ENCODE results near the gene XRN2.

The XRN2 gene

GRCh38 chr20:21303061-21303871 is at the start of gene XRN2:
Gene XRN2 (plus strand): TSS chr20:21303331. CDS start chr20:21303399, 68 bp downstream.
- Histone ChIP-seq H3K36me3 (ENCODE audit: control insufficient read depth, insufficient read depth, low read length) (no peaks in the 10 kb centered on the region), H3K4me1 (ENCODE audit: control insufficient read depth, insufficient read depth, low read length) (peaks cover 4% of the 10 kb centered on the region), H3K4me3 (ENCODE audit: low read length) (peak within 1 kb of the TSS; percentile 44), H3K9me3 (ENCODE audit: control insufficient read depth, low read length) (no peaks in the 10 kb centered on the region), H3K9ac (ENCODE audit: low read length) (peak within 1 kb of the TSS; percentile 68), H3K27me3 (ENCODE audit: control insufficient read depth, insufficient read depth, low read length) (peaks cover 3% of the 10 kb centered on the region)

GRCh38 chr20:21257192-21257591 is 45.9 kb upstream of the XRN2 start:
- Histone ChIP-seq H3K9me3 (ENCODE audit: control insufficient read depth, low read length) (no peaks in the 10 kb centered on the region), H3K9ac (ENCODE audit: low read length) (no peak overlapping the region), H3K4me1 (ENCODE audit: control insufficient read depth, insufficient read depth, low read length) (no peaks in the 10 kb centered on the region), H3K36me3 (ENCODE audit: control insufficient read depth, insufficient read depth, low read length) (no peaks in the 10 kb centered on the region), H3K4me3 (ENCODE audit: low read length) (no peak overlapping the region), H3K27me3 (ENCODE audit: control insufficient read depth, insufficient read depth, low read length) (no peaks in the 10 kb centered on the region)

- Histone ChIP-seq H3K36me3 (ENCODE audit: control insufficient read depth, insufficient read depth, low read length) (no peaks in the 10 kb centered on the region), H3K9ac (ENCODE audit: low read length) (no peak overlapping the region), H3K4me1 (ENCODE audit: control insufficient read depth, insufficient read depth, low read length) (no peaks in the 10 kb centered on the region), H3K4me3 (ENCODE audit: low read length) (no peak overlapping the region), H3K9me3 (ENCODE audit: control insufficient read depth, low read length) (no peaks in the 10 kb centered on the region), H3K27me3 (ENCODE audit: control insufficient read depth, insufficient read depth, low read length) (no peaks in the 10 kb centered on the region)
Observed at GRCh38 chr20:21258411-21258810, 44.7 kb upstream of the XRN2 start.

GRCh38 chr20:21259346-21259745 is 43.8 kb upstream of the XRN2 start:
- Histone ChIP-seq H3K9ac (ENCODE audit: low read length) (no peak overlapping the region), H3K4me3 (ENCODE audit: low read length) (no peak overlapping the region), H3K4me1 (ENCODE audit: control insufficient read depth, insufficient read depth, low read length) (no peaks in the 10 kb centered on the region)

GRCh38 chr20:21262812-21263211 is 40.3 kb upstream of the XRN2 start:
- no peak overlapping the region for H3K9ac ChIP-seq (ENCODE audit: low read length)
- H3K36me3 ChIP-seq (ENCODE audit: control insufficient read depth, insufficient read depth, low read length) = no peaks in the 10 kb centered on the region
- no peaks in the 10 kb centered on the region for H3K4me1 ChIP-seq (ENCODE audit: control insufficient read depth, insufficient read depth, low read length)
- no peak overlapping the region for H3K4me3 ChIP-seq (ENCODE audit: low read length)
- no peaks in the 10 kb centered on the region for H3K27me3 ChIP-seq (ENCODE audit: control insufficient read depth, insufficient read depth, low read length)
- H3K9me3 ChIP-seq (ENCODE audit: control insufficient read depth, low read length) = no peaks in the 10 kb centered on the region

More at GRCh38 chr20:21259346-21259745, 43.8 kb upstream of the XRN2 start:
- no peaks in the 10 kb centered on the region for H3K36me3 ChIP-seq (ENCODE audit: control insufficient read depth, insufficient read depth, low read length)
- no peaks in the 10 kb centered on the region for H3K9me3 ChIP-seq (ENCODE audit: control insufficient read depth, low read length)
- no peaks in the 10 kb centered on the region for H3K27me3 ChIP-seq (ENCODE audit: control insufficient read depth, insufficient read depth, low read length)

GRCh38 chr20:21265261-21266190 is 37.6 kb upstream of the XRN2 start:
- no peaks in the 10 kb centered on the region for H3K9me3 ChIP-seq (ENCODE audit: control insufficient read depth, low read length)
- no peaks in the 10 kb centered on the region for H3K27me3 ChIP-seq (ENCODE audit: control insufficient read depth, insufficient read depth, low read length)
- no peaks in the 10 kb centered on the region for H3K36me3 ChIP-seq (ENCODE audit: control insufficient read depth, insufficient read depth, low read length)
- no peak overlapping the region for H3K4me3 ChIP-seq (ENCODE audit: low read length)
- no peak overlapping the region for H3K9ac ChIP-seq (ENCODE audit: low read length)
- no peaks in the 10 kb centered on the region for H3K4me1 ChIP-seq (ENCODE audit: control insufficient read depth, insufficient read depth, low read length)

GRCh38 chr20:21266191-21266536 is 37.0 kb upstream of the XRN2 start:
- H3K4me1 ChIP-seq (ENCODE audit: control insufficient read depth, insufficient read depth, low read length) = no peaks in the 10 kb centered on the region
- H3K36me3 ChIP-seq (ENCODE audit: control insufficient read depth, insufficient read depth, low read length) = no peaks in the 10 kb centered on the region
- H3K27me3 ChIP-seq (ENCODE audit: control insufficient read depth, insufficient read depth, low read length) = no peaks in the 10 kb centered on the region
- no peak overlapping the region for H3K4me3 ChIP-seq (ENCODE audit: low read length)
- no peaks in the 10 kb centered on the region for H3K9me3 ChIP-seq (ENCODE audit: control insufficient read depth, low read length)
- H3K9ac ChIP-seq (ENCODE audit: low read length) = no peak overlapping the region

- Histone ChIP-seq H3K4me1 (ENCODE audit: control insufficient read depth, insufficient read depth, low read length) (no peaks in the 10 kb centered on the region), H3K9ac (ENCODE audit: low read length) (no peak overlapping the region), H3K27me3 (ENCODE audit: control insufficient read depth, insufficient read depth, low read length) (peaks cover 5% of the 10 kb centered on the region), H3K36me3 (ENCODE audit: control insufficient read depth, insufficient read depth, low read length) (no peaks in the 10 kb centered on the region), H3K9me3 (ENCODE audit: control insufficient read depth, low read length) (no peaks in the 10 kb centered on the region), H3K4me3 (ENCODE audit: low read length) (no peak overlapping the region)
Observed at GRCh38 chr20:21269772-21270171, 33.4 kb upstream of the XRN2 start.

GRCh38 chr20:21270806-21271205 is 32.3 kb upstream of the XRN2 start:
- H3K4me3 ChIP-seq (ENCODE audit: low read length) = no peak overlapping the region
- H3K9ac ChIP-seq (ENCODE audit: low read length) = no peak overlapping the region
- peaks cover 5% of the 10 kb centered on the region for H3K27me3 ChIP-seq (ENCODE audit: control insufficient read depth, insufficient read depth, low read length)
- no peaks in the 10 kb centered on the region for H3K4me1 ChIP-seq (ENCODE audit: control insufficient read depth, insufficient read depth, low read length)
- H3K9me3 ChIP-seq (ENCODE audit: control insufficient read depth, low read length) = no peaks in the 10 kb centered on the region
- H3K36me3 ChIP-seq (ENCODE audit: control insufficient read depth, insufficient read depth, low read length) = no peaks in the 10 kb centered on the region

- Histone ChIP-seq H3K9ac (ENCODE audit: low read length) (no peak overlapping the region), H3K4me3 (ENCODE audit: low read length) (no peak overlapping the region), H3K4me1 (ENCODE audit: control insufficient read depth, insufficient read depth, low read length) (no peaks in the 10 kb centered on the region), H3K36me3 (ENCODE audit: control insufficient read depth, insufficient read depth, low read length) (no peaks in the 10 kb centered on the region), H3K9me3 (ENCODE audit: control insufficient read depth, low read length) (no peaks in the 10 kb centered on the region), H3K27me3 (ENCODE audit: control insufficient read depth, insufficient read depth, low read length) (peaks cover 5% of the 10 kb centered on the region)
Observed at GRCh38 chr20:21272279-21272678, 30.9 kb upstream of the XRN2 start.

- H3K9ac ChIP-seq (ENCODE audit: low read length) = no peak overlapping the region
- no peaks in the 10 kb centered on the region for H3K36me3 ChIP-seq (ENCODE audit: control insufficient read depth, insufficient read depth, low read length)
- no peaks in the 10 kb centered on the region for H3K9me3 ChIP-seq (ENCODE audit: control insufficient read depth, low read length)
- H3K4me3 ChIP-seq (ENCODE audit: low read length) = no peak overlapping the region
- H3K4me1 ChIP-seq (ENCODE audit: control insufficient read depth, insufficient read depth, low read length) = no peaks in the 10 kb centered on the region
- H3K27me3 ChIP-seq (ENCODE audit: control insufficient read depth, insufficient read depth, low read length) = peaks cover 5% of the 10 kb centered on the region
Observed at GRCh38 chr20:21272679-21273078, 30.5 kb upstream of the XRN2 start.

- Histone ChIP-seq H3K4me3 (ENCODE audit: low read length) (no peak overlapping the region), H3K9ac (ENCODE audit: low read length) (no peak overlapping the region), H3K4me1 (ENCODE audit: control insufficient read depth, insufficient read depth, low read length) (no peaks in the 10 kb centered on the region), H3K9me3 (ENCODE audit: control insufficient read depth, low read length) (no peaks in the 10 kb centered on the region), H3K36me3 (ENCODE audit: control insufficient read depth, insufficient read depth, low read length) (no peaks in the 10 kb centered on the region), H3K27me3 (ENCODE audit: control insufficient read depth, insufficient read depth, low read length) (peaks cover 5% of the 10 kb centered on the region)
Observed at GRCh38 chr20:21273755-21274386, 29.3 kb upstream of the XRN2 start.

Data from mucosa of stomach (tissue), 1 donor.